SHP77 treated with DMSO at 0.1 percent for 48 hours (cell line): ENCODE results near the gene SYTL1.

Experiments used
- DNase-seq: peaks from one replicate; lab custom pipeline; 2025; lab: John Stamatoyannopoulos, UW

Gene SYTL1

GRCh38 chr1:27346991-27347624, 5.3 kb downstream of the SYTL1 start:
- DNase-seq: no peak

- DNase-seq: no peak
Measured at GRCh38 chr1:27348861-27349783, 7.3 kb downstream of the SYTL1 start.

GRCh38 chr1:27349784-27350662, 8.2 kb downstream of the SYTL1 start:
- DNase-seq: no peak

GRCh38 chr1:27350663-27351540, 9.1 kb downstream of the SYTL1 start:
- no peak for DNase-seq

- no peak for DNase-seq
Measured at GRCh38 chr1:27351541-27352107, 9.8 kb downstream of the SYTL1 start.

GRCh38 chr1:27353166-27353565, 11.3 kb downstream of the SYTL1 start:
- DNase-seq: no peak

- DNase-seq: no peak
Measured at GRCh38 chr1:27353629-27354028, 11.8 kb downstream of the SYTL1 start.

- no peak for DNase-seq
Measured at GRCh38 chr1:27355683-27356082, 13.9 kb downstream of the SYTL1 start.

GRCh38 chr1:27356277-27356618, 14.4 kb downstream of the SYTL1 start:
- no peak for DNase-seq

GRCh38 chr1:27356619-27357280, 14.9 kb downstream of the SYTL1 start:
- DNase-seq: no peak

- peak; percentile 32 for DNase-seq
Measured at GRCh38 chr1:27357281-27358037, 15.6 kb downstream of the SYTL1 start.

GRCh38 chr1:27358038-27358927, 16.5 kb downstream of the SYTL1 start:
- no peak for DNase-seq

- DNase-seq: no peak
Measured at GRCh38 chr1:27358928-27359313, 17.1 kb downstream of the SYTL1 start.

GRCh38 chr1:27359822-27360158, 18.0 kb downstream of the SYTL1 start:
- no peak for DNase-seq

GRCh38 chr1:27360159-27361043, 18.6 kb downstream of the SYTL1 start:
- no peak for DNase-seq

- DNase-seq: no peak
Measured at GRCh38 chr1:27361044-27361402, 19.2 kb downstream of the SYTL1 start.

GRCh38 chr1:27361553-27361952, 19.7 kb downstream of the SYTL1 start:
- DNase-seq: no peak
